GM21360 (cell line): ENCODE measurements around the gene WEE1.
"Not testable (repeated sequence)": the region's sequence is repeated elsewhere in the genome, so short reads cannot be mapped to it uniquely, and the experiment has no call there.

Experiments used
- ATAC-seq: cut with Tn5 transposase; IDR thresholded peaks from one replicate; pipeline ENCODE4 v1.9.1; 2021; ENCODE audit warnings: mild to moderate bottlenecking, moderate library complexity; ENCODE audit not compliant: unreplicated experiment

WEE1 gene

GRCh38 chr11:9594267-9595046 lies 21.0 kb downstream of the WEE1 start:
- no peak for ATAC-seq

GRCh38 chr11:9596926-9597464 lies 23.5 kb downstream of the WEE1 start:
- ATAC-seq: no peak

GRCh38 chr11:9600166-9600565 lies 26.7 kb downstream of the WEE1 start:
- ATAC-seq: no peak

- ATAC-seq: peak; percentile 31
Observed at GRCh38 chr11:9600644-9601036, 27.2 kb downstream of the WEE1 start.

- peak; percentile 64 for ATAC-seq
Observed at GRCh38 chr11:9601037-9601875, 27.8 kb downstream of the WEE1 start.

- ATAC-seq: peak; percentile 5
Observed at GRCh38 chr11:9601876-9602199, 28.4 kb downstream of the WEE1 start.

GRCh38 chr11:9603214-9603613 lies 29.7 kb downstream of the WEE1 start:
- not testable (repeated sequence) for ATAC-seq

- no peak for ATAC-seq
Observed at GRCh38 chr11:9604134-9604533, 30.7 kb downstream of the WEE1 start.

- no peak for ATAC-seq
Observed at GRCh38 chr11:9605742-9606141, 32.3 kb downstream of the WEE1 start.

- ATAC-seq: no peak
Observed at GRCh38 chr11:9606809-9607510, 33.5 kb downstream of the WEE1 start.

GRCh38 chr11:9607511-9607899 lies 34.0 kb downstream of the WEE1 start:
- no peak for ATAC-seq

GRCh38 chr11:9609002-9609759 lies 35.7 kb downstream of the WEE1 start:
- ATAC-seq: no peak

- no peak for ATAC-seq
Observed at GRCh38 chr11:9609841-9610240, 36.4 kb downstream of the WEE1 start.

- ATAC-seq: peak; percentile 42
Observed at GRCh38 chr11:9613118-9613829, 39.8 kb downstream of the WEE1 start.

- peak; percentile 72 for ATAC-seq
Observed at GRCh38 chr11:9613830-9614762, 40.6 kb downstream of the WEE1 start.

GRCh38 chr11:9615031-9615451 lies 41.6 kb downstream of the WEE1 start:
- peak; percentile 44 for ATAC-seq

GRCh38 chr11:9616042-9616675 lies 42.7 kb downstream of the WEE1 start:
- no peak for ATAC-seq

- ATAC-seq: no peak
Observed at GRCh38 chr11:9616858-9617257, 43.4 kb downstream of the WEE1 start.
